BE2C (cell line): Measurements from ENCODE around the gene IFITM5.
A peak's percentile ranks its signal among the peaks of the same experiment; 100 is the strongest.
"Not testable (repeated sequence)": the region's sequence is repeated elsewhere in the genome, so short reads cannot be mapped to it uniquely, and the experiment has no call there.

Source experiments
- DNase-seq: peaks from one replicate; pipeline ENCODE4 v3.0.0-alpha.2; 2020
- H3K27me3 ChIP-seq: fragments of 250-450 bp; sonication (Bioruptor Pico); 2 replicates; pipeline ENCODE4 v1.5.1; 2020; ENCODE audit warnings: mild to moderate bottlenecking
- H3K36me3 ChIP-seq: fragments of 250-450 bp; sonication (Bioruptor Pico); 2 replicates; pipeline ENCODE4 v1.5.1; 2020; ENCODE audit warnings: mild to moderate bottlenecking
- H3K4me1 ChIP-seq: fragments of 250-450 bp; sonication (Bioruptor Pico); 2 replicates; pipeline ENCODE4 v1.5.1; 2020
- H3K4me3 ChIP-seq: 2 replicates; pipeline ENCODE4 v1.5.1; 2011; ENCODE audit warnings: low read depth, low read length
- H3K9me3 ChIP-seq: fragments of 250-450 bp; sonication (Bioruptor Pico); 2 replicates; pipeline ENCODE4 v1.5.1; 2020
- CTCF ChIP-seq: IDR thresholded peaks from 2 replicates; pipeline ENCODE4 v1.5.1; 2012; ENCODE audit warnings: mild to moderate bottlenecking, low read depth, low read length

The IFITM5 gene

DNA sequence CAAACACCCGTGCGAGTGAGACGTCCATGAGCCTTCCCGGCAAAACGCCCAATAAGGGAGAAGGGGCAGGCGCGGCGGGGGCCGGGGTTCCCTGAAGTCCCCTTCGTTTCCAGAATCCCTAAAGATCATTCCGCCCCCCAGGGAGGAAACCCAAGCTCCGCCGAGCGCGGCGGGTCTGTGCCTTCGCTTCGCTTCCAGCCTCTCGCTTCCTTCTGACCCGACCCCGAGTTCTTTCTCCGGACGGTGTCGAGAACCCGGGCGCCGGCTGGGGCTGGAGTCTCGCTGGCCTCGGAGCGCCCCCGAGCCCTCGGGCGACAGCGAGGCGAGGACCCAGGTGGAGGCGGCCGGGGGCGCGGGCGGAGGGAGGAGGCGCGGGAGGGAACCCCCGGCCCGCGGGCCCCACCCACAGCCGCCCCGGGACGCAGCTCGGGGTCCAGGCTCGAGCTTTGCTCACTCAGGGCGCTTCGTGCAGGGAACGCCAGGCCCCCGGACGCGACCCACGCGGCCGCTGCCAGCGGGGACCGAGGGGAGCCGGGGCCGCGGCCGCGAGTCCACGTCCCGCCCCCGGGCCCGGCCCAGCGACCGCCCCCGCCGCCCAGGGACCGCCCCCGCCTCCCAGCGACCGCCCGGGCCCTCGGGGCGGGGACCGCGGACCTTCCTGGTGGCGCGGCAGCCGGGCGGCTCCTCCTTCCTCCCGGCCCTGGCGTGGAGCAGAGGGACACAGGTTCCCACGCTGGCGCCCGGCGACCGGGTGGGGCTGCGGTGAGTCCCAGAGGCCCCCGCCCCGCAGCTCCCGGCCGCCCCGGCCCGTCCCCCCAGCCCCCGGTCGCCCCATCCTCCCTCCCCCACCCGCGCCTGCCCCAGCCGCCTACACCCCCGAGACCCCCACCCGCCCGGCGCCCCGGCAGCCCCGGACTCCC lies 10.6 kb downstream of the IFITM5 start, which contains the start of gene PGGHG:
PGGHG (plus strand) TSS at position 649 of the 920 bp plus-strand sequence. CDS start 691 bp downstream, outside the sequence.
- Histone ChIP-seq H3K27me3 (peaks cover 11% of the 10 kb centered on the region), H3K9me3 (no peaks in the 10 kb centered on the region), H3K4me1 (no peaks in the 10 kb centered on the region), H3K4me3 (no peak within 1 kb of the TSS), H3K36me3 (no peaks in the 10 kb centered on the region)
- DNase-seq = peak; percentile 39
- no peak for TF ChIP-seq CTCF

GRCh38 chr11:287821-288477 lies 11.4 kb downstream of the IFITM5 start:
- Histone ChIP-seq H3K4me1 (no peaks in the 10 kb centered on the region), H3K4me3 (no peak overlapping the region), H3K9me3 (no peaks in the 10 kb centered on the region), H3K36me3 (no peaks in the 10 kb centered on the region), H3K27me3 (peaks cover 11% of the 10 kb centered on the region)
- TF ChIP-seq CTCF = no peak
- DNase-seq = no peak

DNA sequence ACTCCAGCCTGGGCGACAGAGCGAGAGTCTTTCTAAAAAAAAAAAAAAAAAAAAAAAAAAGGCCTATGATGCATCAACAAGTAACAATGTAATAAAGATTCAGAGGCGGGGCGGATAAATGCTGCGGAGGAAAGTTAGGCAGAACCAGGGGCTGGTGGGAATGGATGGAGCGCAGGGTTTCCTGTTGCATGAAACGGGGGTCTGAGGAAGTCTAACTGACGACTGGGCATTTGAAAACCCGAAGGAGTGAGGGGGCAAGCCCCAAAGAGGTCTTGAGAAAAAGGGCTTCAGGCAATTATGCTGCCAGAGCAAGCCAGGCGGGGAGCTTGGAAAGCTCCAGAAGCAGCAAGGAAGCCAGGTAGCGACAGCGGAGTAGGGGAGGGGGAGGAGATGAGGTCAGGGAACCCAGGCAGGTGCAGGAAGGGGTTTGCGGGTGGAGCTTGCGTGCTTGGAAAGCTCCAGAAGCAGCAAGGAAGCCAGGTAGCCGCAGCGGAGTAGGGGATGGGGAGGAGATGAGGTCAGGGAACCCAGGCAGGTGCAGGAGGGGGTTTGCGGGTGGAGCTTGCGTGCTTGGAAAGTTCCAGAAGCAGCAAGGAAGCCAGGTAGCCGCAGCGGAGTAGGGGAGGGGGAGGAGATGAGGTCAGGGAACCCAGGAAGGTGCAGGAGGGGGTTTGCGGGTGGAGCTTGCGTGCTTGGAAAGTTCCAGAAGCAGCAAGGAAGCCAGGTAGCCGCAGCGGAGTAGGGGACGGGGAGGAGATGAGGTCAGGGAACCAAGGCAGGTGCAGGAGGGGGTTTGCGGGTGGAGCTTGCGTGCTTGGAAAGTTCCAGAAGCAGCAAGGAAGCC lies 12.1 kb downstream of the IFITM5 start:
- not testable (repeated sequence) for H3K4me1 ChIP-seq, H3K4me3 ChIP-seq, DNase-seq, H3K36me3 ChIP-seq, H3K9me3 ChIP-seq
- H3K27me3 ChIP-seq = peaks cover 17% of the 10 kb centered on the region

- no peak overlapping the region for H3K4me3 ChIP-seq
- no peaks in the 10 kb centered on the region for H3K36me3 ChIP-seq
- H3K9me3 ChIP-seq = no peaks in the 10 kb centered on the region
- H3K4me1 ChIP-seq = no peaks in the 10 kb centered on the region
- TF ChIP-seq CTCF = no peak
- DNase-seq = no peak
- peaks cover 31% of the 10 kb centered on the region for H3K27me3 ChIP-seq
These were observed 13.5 kb downstream of the IFITM5 start for GRCh38 chr11:285894-286220.

GRCh38 chr11:285021-285893 lies 14.1 kb downstream of the IFITM5 start:
- no peaks in the 10 kb centered on the region for H3K9me3 ChIP-seq
- H3K27me3 ChIP-seq = peaks cover 37% of the 10 kb centered on the region
- DNase-seq = no peak
- no peak for TF ChIP-seq CTCF
- no peak overlapping the region for H3K4me3 ChIP-seq
- H3K4me1 ChIP-seq = no peaks in the 10 kb centered on the region
- no peaks in the 10 kb centered on the region for H3K36me3 ChIP-seq
